ENCODE data around the gene KANK2.

- no peak for TF ChIP-seq POLR2A (IDR thresholded peaks at IDR 0.05; ENCODE audit: extremely low read depth, insufficient read length)
- no peak for TF ChIP-seq CTCF (IDR thresholded peaks at IDR 0.05; ENCODE audit: low read depth, low read length)
These were observed 17.5 kb downstream of the KANK2 start for GRCh38 chr19:11179716-11180297.

All from NB4 (cell line).